H1 (cell line): ENCODE data around the gene LY6G6F. TPM values are rescaled to one million over a fixed set of nuclear protein-coding genes. Genes with fewer than 3 reads are reported as not detected.

ENCODE experiments used
- CTCF ChIA-PET: fragments of 300-600 bp; sonication (Branson Sonifier 250); formaldehyde crosslinking; loops from one replicate; lab custom pipeline; 2021; ENCODE audit not compliant: partially characterized antibody; lab: Charles Lee
- POLR2A ChIA-PET: fragments of 300-600 bp; sonication (Branson Sonifier 250); formaldehyde crosslinking; loops from one replicate; lab custom pipeline; 2021; ENCODE audit warnings: inconsistent platforms; ENCODE audit not compliant: partially characterized antibody; lab: Charles Lee
- DNase-seq, 2 experiments: peaks; one replicate each; pipeline versions ENCODE4 v3.0.0 to v3.0.0-alpha.2; 2010 to 2022; ENCODE audit warnings: low spot score in 2 of 2, low read depth in 1 of 2, mixed read lengths in 1 of 2
- FAIRE-seq: peaks from 2 replicates; lab custom pipeline; 2011; peaks lifted over from hg19 to GRCh38; lab: Jason Lieb, UNC
- H2AFZ ChIP-seq: 2 replicates; pipeline ENCODE4 v1.8.1; 2012; ENCODE audit warnings: low read length, inconsistent platforms
- H2AK5ac ChIP-seq: 2 replicates; pipeline ENCODE4 v1.6.1; 2013; ENCODE audit warnings: low read depth, low read length
- H2BK120ac ChIP-seq: replicated peaks from 2 replicates; pipeline ENCODE3; 2013; ENCODE audit warnings: low read depth, low read length, inconsistent platforms
- H2BK12ac ChIP-seq: 2 replicates; pipeline ENCODE4 v1.6.1; 2013; ENCODE audit warnings: low read depth, low read length
- H2BK15ac ChIP-seq: 2 replicates; pipeline ENCODE4 v1.6.1; 2013; ENCODE audit warnings: low read length
- H2BK20ac ChIP-seq: 2 replicates; pipeline ENCODE4 v1.6.1; 2013; ENCODE audit warnings: low read length
- H2BK5ac ChIP-seq: 2 replicates; pipeline ENCODE4 v1.6.1; 2013; ENCODE audit warnings: low read depth, low read length
- H3K14ac ChIP-seq: 2 replicates; pipeline ENCODE4 v1.6.1; 2013; ENCODE audit warnings: inconsistent platforms; ENCODE audit not compliant: insufficient read length
- H3K18ac ChIP-seq: 2 replicates; pipeline ENCODE4 v1.6.1; 2013; ENCODE audit warnings: low read length; ENCODE audit errors: extremely low read depth
- H3K23ac ChIP-seq: 2 replicates; pipeline ENCODE4 v1.6.1; 2013; ENCODE audit warnings: inconsistent platforms; ENCODE audit not compliant: insufficient read length
- H3K23me2 ChIP-seq: 2 replicates; pipeline ENCODE4 v1.6.1; 2013; ENCODE audit warnings: low read depth, low read length
- H3K27ac ChIP-seq: 2 replicates; pipeline ENCODE4 v1.6.1; 2011; ENCODE audit warnings: low read depth, low read length, inconsistent platforms
- H3K27me3 ChIP-seq, 4 experiments: replicated peaks in 1 of 4; 1 replicate in 1 of 4; 2 replicates in 3 of 4; pipeline versions ENCODE4 v1.6.1 to v1.8.1; 2011 to 2013; ENCODE audit warnings: low read length in 3 of 4, mild to moderate bottlenecking in 3 of 4, inconsistent platforms in 2 of 4, mixed read lengths in 2 of 4, moderate library complexity in 1 of 4; ENCODE audit not compliant: control insufficient read depth in 3 of 4, insufficient read depth in 3 of 4; ENCODE audit errors: extremely low read depth in 1 of 4
- H3K36me3 ChIP-seq, 4 experiments: 2 replicates each; pipeline versions ENCODE4 v1.6.1 to v1.8.1; 2011 to 2013; ENCODE audit warnings: mild to moderate bottlenecking in 4 of 4, low read length in 3 of 4, moderate library complexity in 2 of 4, control low read depth in 1 of 4, inconsistent platforms in 1 of 4; ENCODE audit not compliant: insufficient read depth in 4 of 4, control insufficient read depth in 2 of 4
- H3K4ac ChIP-seq: replicated peaks from 2 replicates; pipeline ENCODE3; 2013; ENCODE audit warnings: low read length, low read depth, mixed read lengths, inconsistent platforms; ENCODE audit not compliant: insufficient read length
- H3K4me1 ChIP-seq, 4 experiments: replicated peaks in 1 of 4; 1 replicate in 1 of 4; 2 replicates in 3 of 4; pipeline versions ENCODE4 v1.6.1 to v1.8.1; 2011 to 2013; ENCODE audit warnings: low read length in 3 of 4, inconsistent platforms in 2 of 4, mixed read lengths in 1 of 4; ENCODE audit not compliant: insufficient read depth in 4 of 4, control insufficient read depth in 3 of 4
- H3K4me2 ChIP-seq, 2 experiments: 2 replicates each; pipeline versions ENCODE4 v1.6.1 to v1.8.1; 2011 to 2013; ENCODE audit warnings: low read depth in 2 of 2, low read length in 2 of 2, control low read depth in 1 of 2, inconsistent platforms in 1 of 2, mild to moderate bottlenecking in 1 of 2; ENCODE audit not compliant: insufficient read depth in 1 of 2
- H3K4me3 ChIP-seq, 4 experiments: fragments of 200-600, 300-600 bp in 1 of 4; sonication (generic), shearing (Covaris generic), sonication (Bioruptor Twin) in 1 of 4; 2 replicates each; pipeline versions ENCODE4 v1.5.1 to v1.8.1; 2011 to 2016; ENCODE audit warnings: low read length in 4 of 4, low read depth in 3 of 4, control low read depth in 2 of 4, inconsistent platforms in 2 of 4, mild to moderate bottlenecking in 2 of 4, mixed read lengths in 1 of 4, moderate library complexity in 1 of 4; ENCODE audit not compliant: insufficient read depth in 2 of 4; ENCODE audit errors: extremely low read depth in 1 of 4
- H3K56ac ChIP-seq: replicated peaks from 2 replicates; pipeline ENCODE3; 2013; ENCODE audit warnings: low read depth, mild to moderate bottlenecking, mixed read lengths, low read length, inconsistent platforms; ENCODE audit not compliant: insufficient read length
- H3K79me1 ChIP-seq: 2 replicates; pipeline ENCODE4 v1.6.1; 2013; ENCODE audit warnings: low read depth, low read length, control low read depth
- H3K79me2 ChIP-seq, 2 experiments: 2 replicates each; pipeline versions ENCODE4 v1.6.1 to v1.8.1; 2012 to 2013; ENCODE audit warnings: low read length in 2 of 2, mild to moderate bottlenecking in 2 of 2, inconsistent platforms in 1 of 2; ENCODE audit not compliant: insufficient read depth in 2 of 2, control insufficient read depth in 1 of 2
- H3K9ac ChIP-seq, 4 experiments: replicated peaks in 1 of 4; 1 replicate in 1 of 4; 2 replicates in 3 of 4; pipeline versions ENCODE4 v1.6.1 to v1.8.1; 2011 to 2013; ENCODE audit warnings: low read depth in 3 of 4, low read length in 3 of 4, control low read depth in 2 of 4, mild to moderate bottlenecking in 2 of 4, moderate library complexity in 2 of 4, inconsistent platforms in 1 of 4; ENCODE audit errors: extremely low read depth in 1 of 4
- H3K9me3 ChIP-seq, 2 experiments: 2 replicates each; pipeline versions ENCODE4 v1.6.1 to v1.8.1; 2012 to 2013; ENCODE audit warnings: mild to moderate bottlenecking in 2 of 2, moderate library complexity in 2 of 2, control low read depth in 1 of 2, inconsistent platforms in 1 of 2, low read depth in 1 of 2, low read length in 1 of 2, mixed read lengths in 1 of 2; ENCODE audit not compliant: insufficient read depth in 2 of 2
- H4K20me1 ChIP-seq, 2 experiments: replicated peaks in 1 of 2; 2 replicates each; pipeline versions ENCODE3 to v1.8.1; 2011 to 2013; ENCODE audit warnings: inconsistent platforms in 2 of 2, low read length in 2 of 2, mild to moderate bottlenecking in 1 of 2; ENCODE audit not compliant: insufficient read depth in 2 of 2, control insufficient read depth in 1 of 2
- H4K5ac ChIP-seq: 2 replicates; pipeline ENCODE4 v1.6.1; 2013; ENCODE audit warnings: low read length, low read depth, mixed read lengths, inconsistent platforms; ENCODE audit not compliant: insufficient read length
- H4K8ac ChIP-seq: 2 replicates; pipeline ENCODE4 v1.8.0; 2013; ENCODE audit warnings: mild to moderate bottlenecking, moderate library complexity, low read length, inconsistent platforms; ENCODE audit not compliant: insufficient read depth; ENCODE audit errors: extremely low read depth
- H4K91ac ChIP-seq: replicated peaks from 2 replicates; pipeline ENCODE3; 2013; ENCODE audit warnings: low read length, mixed read lengths, inconsistent platforms; ENCODE audit not compliant: insufficient read length
- FOSL1 ChIP-seq: IDR thresholded peaks from 2 replicates; pipeline ENCODE4 v1.6.1; 2011; ENCODE audit warnings: mild to moderate bottlenecking, low read depth, low read length, moderate library complexity; ENCODE audit not compliant: insufficient read depth
- KDM4A ChIP-seq: IDR thresholded peaks from one replicate; pipeline ENCODE4 v1.7.1; 2012; ENCODE audit warnings: low read depth, mild to moderate bottlenecking, moderate library complexity, low read length, inconsistent platforms; ENCODE audit not compliant: severe bottlenecking
- RBBP5 ChIP-seq: IDR thresholded peaks from 2 replicates; pipeline ENCODE4 v1.7.1; 2012; ENCODE audit warnings: low read depth, mild to moderate bottlenecking, inconsistent platforms, low read length, moderate library complexity, borderline replicate concordance
- SP2 ChIP-seq: IDR thresholded peaks from 2 replicates; pipeline ENCODE4 v1.6.1; 2012; ENCODE audit warnings: mild to moderate bottlenecking, low read length, inconsistent platforms
- SUZ12 ChIP-seq: fragments of 200-600 bp; sonication (generic); IDR thresholded peaks from 2 replicates; pipeline ENCODE4 v1.6.1; 2012; ENCODE audit warnings: mild to moderate bottlenecking, inconsistent platforms, low read length, moderate library complexity, mixed read lengths
- WGBS, 2 experiments: shearing (Covaris generic) in 1 of 2; methylation state at CpG; one replicate each; pipeline versions ENCODE4 v1.1.6 to v1.1.7; 2013 to 2015; ENCODE audit warnings: low lambda C conversion rate in 2 of 2, mixed read lengths in 2 of 2, inconsistent platforms in 1 of 2, low coverage in 1 of 2, missing lambda C conversion rate in 1 of 2; ENCODE audit not compliant: insufficient replicate concordance in 2 of 2, insufficient coverage in 1 of 2, insufficient read length in 1 of 2; ENCODE audit errors: extremely low coverage in 1 of 2, missing lambda C conversion rate in 1 of 2; 5-methylcytosine and 5-hydroxymethylcytosine counted together
- polyA plus RNA-seq, 7 experiments: library from polyadenylated mRNA; depleted of rRNA in 3 of 7; stranded (reverse) in 5 of 7; unstranded in 2 of 7; fragments of >200 nt in 5 of 7; fragments of 200-250 nt in 2 of 7; gene quantifications; 1 replicate in 5 of 7; 2 replicates in 1 of 7; 4 replicates in 1 of 7; pipeline versions ENCODE4 v1.2.1 to v1.2.3, GENCODE V29; 2011 to 2013; ENCODE audit warnings: missing spikeins in 2 of 7, mixed read lengths in 2 of 7
- total RNA-seq: library from RNA; stranded (reverse); fragmentation: NEBNext Ultra II Directional; extraction: Animal tissue kit (Norgen Biotek cat#: 25700); gene quantifications from 2 replicates; pipeline ENCODE4 v1.2.1, GENCODE V29; 2021
- TF ChIP-seq, protein P1 (sequence below), 3 experiments: IDR thresholded peaks; 1 replicate in 2 of 3; 2 replicates in 1 of 3; pipeline versions ENCODE4 v1.5.1 to v1.6.1; 2011; ENCODE audit warnings: low read length in 3 of 3, mild to moderate bottlenecking in 3 of 3, inconsistent platforms in 2 of 3, low read depth in 1 of 3, moderate library complexity in 1 of 3; ENCODE audit not compliant: insufficient read depth in 1 of 3; ENCODE audit errors: control extremely low read depth in 1 of 3

LY6G6F gene
- total and polyA plus RNA-seq, 2 of the 8 experiments (the other 6 are each of a cell fraction or from before 2014, with no cell fraction given): not detected

DNA sequence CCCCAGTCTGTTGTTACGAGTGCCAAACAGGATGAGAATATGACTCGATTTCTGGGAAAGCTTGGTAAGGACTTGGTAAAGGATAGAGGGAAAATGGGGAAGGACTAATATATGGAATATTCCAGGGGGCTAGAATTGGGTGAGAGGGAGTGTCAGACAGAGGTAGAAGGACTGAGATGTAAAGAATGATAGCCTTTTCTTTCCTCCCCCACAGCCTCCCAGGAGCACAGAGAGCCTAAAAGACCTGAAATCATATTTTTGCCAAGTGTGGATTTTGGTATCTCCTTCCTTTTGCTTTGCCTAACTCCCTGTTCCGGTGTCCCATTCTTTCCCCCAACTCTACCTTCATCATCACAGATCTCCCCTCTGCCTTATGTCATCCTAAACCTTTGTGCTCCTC lies 36.2 kb downstream of the LY6G6F start:
- peaks cover 0 to 16% (median 0%) of the 10 kb centered on the region in 4 experiments; a peak in 4 of 8 replicates for H3K36me3 ChIP-seq
- DNase-seq (no peak), FAIRE-seq (no peak)
- H2BK20ac ChIP-seq: no peak overlapping the region
- 95% methylated on average over 3 of the region's 3 CpGs; no CpG with 5 or more reads in 1 of the 2 experiments for WGBS, 2 experiments
- H4K91ac ChIP-seq: no peak overlapping the region
- no peak overlapping the region for H3K4me3 ChIP-seq
- H3K14ac ChIP-seq: no peak overlapping the region
- H3K23me2 ChIP-seq: peaks cover 3% of the 10 kb centered on the region
- no peaks in the 10 kb centered on the region for H4K20me1 ChIP-seq
- no peaks in the 10 kb centered on the region for H3K79me1 ChIP-seq
- H3K23ac ChIP-seq: no peak overlapping the region
- H2BK12ac ChIP-seq: no peak overlapping the region
- ChIA-PET CTCF (interaction anchor here (5.9 kb wide), 1 partner anchor 14 kb away, joined by 52 read pairs; the partner anchor contains the start of gene DDAH2), POLR2A (interaction anchor here (1.4 kb wide), 1 partner anchor 9 kb away, joined by 3 read pairs; no protein-coding TSS in a partner anchor)
- H2AK5ac ChIP-seq: no peak overlapping the region
- H3K18ac ChIP-seq: no peak overlapping the region
- no peak overlapping the region for H2BK5ac ChIP-seq
- H2AFZ ChIP-seq: no peak overlapping the region
- no peak overlapping the region for H3K56ac ChIP-seq
- H3K4ac ChIP-seq: no peak overlapping the region
- H2BK120ac ChIP-seq: no peak overlapping the region
- no peak overlapping the region for H3K27ac ChIP-seq
- no peak overlapping the region for H4K5ac ChIP-seq
- H3K4me2 ChIP-seq: no peak overlapping the region
- no peaks in the 10 kb centered on the region; a peak in 1 of 4 replicates for H3K9me3 ChIP-seq
- no peaks in the 10 kb centered on the region for H3K27me3 ChIP-seq
- peaks cover 8 to 15% (median 14%) of the 10 kb centered on the region in 4 experiments for H3K4me1 ChIP-seq
- no peaks in the 10 kb centered on the region for H3K79me2 ChIP-seq
- no peak overlapping the region for H4K8ac ChIP-seq
- no peak overlapping the region for H2BK15ac ChIP-seq
- no peak overlapping the region; a peak in 1 of 7 replicates for H3K9ac ChIP-seq
- TF ChIP-seq SUZ12 (no peak), FOSL1 (no peak), RBBP5 (no peak), SP2 (no peak), KDM4A (no peak)
- TF ChIP-seq, protein P1, sequence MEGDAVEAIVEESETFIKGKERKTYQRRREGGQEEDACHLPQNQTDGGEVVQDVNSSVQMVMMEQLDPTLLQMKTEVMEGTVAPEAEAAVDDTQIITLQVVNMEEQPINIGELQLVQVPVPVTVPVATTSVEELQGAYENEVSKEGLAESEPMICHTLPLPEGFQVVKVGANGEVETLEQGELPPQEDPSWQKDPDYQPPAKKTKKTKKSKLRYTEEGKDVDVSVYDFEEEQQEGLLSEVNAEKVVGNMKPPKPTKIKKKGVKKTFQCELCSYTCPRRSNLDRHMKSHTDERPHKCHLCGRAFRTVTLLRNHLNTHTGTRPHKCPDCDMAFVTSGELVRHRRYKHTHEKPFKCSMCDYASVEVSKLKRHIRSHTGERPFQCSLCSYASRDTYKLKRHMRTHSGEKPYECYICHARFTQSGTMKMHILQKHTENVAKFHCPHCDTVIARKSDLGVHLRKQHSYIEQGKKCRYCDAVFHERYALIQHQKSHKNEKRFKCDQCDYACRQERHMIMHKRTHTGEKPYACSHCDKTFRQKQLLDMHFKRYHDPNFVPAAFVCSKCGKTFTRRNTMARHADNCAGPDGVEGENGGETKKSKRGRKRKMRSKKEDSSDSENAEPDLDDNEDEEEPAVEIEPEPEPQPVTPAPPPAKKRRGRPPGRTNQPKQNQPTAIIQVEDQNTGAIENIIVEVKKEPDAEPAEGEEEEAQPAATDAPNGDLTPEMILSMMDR (IDR thresholded peaks at IDR 0.05; ENCODE audit: control extremely low read depth in 1 of 3, insufficient read depth in 1 of 3, low read depth in 1 of 3, low read length in 3 of 3): no peak
